HEK293 (cell line): ENCODE results near the gene CSF3R.

ENCODE experiments used
- GLI2 ChIP-seq: fragments of 450-650 bp; formaldehyde crosslinking; IDR thresholded peaks from 2 replicates; pipeline ENCODE4; 2017; ENCODE audit warnings: missing biosample characterization, missing genetic modification characterization, low read depth, borderline replicate concordance
- GLIS1 ChIP-seq: fragments of 450-650 bp; formaldehyde crosslinking; IDR thresholded peaks from 2 replicates; pipeline ENCODE4 v1.5.1; 2016; ENCODE audit warnings: missing biosample characterization, missing genetic modification characterization
- KLF16 ChIP-seq: fragments of 450-650 bp; formaldehyde crosslinking; IDR thresholded peaks from 2 replicates; pipeline ENCODE4 v1.5.1; 2017; ENCODE audit warnings: missing biosample characterization, missing genetic modification characterization
- KLF9 ChIP-seq: fragments of 450-650 bp; formaldehyde crosslinking; IDR thresholded peaks from 2 replicates; pipeline ENCODE4 v1.5.1; 2016; ENCODE audit warnings: missing biosample characterization, missing genetic modification characterization, low read depth
- MZF1 ChIP-seq: fragments of 450-650 bp; formaldehyde crosslinking; IDR thresholded peaks from 2 replicates; pipeline ENCODE4 v1.5.1; 2017; ENCODE audit warnings: missing biosample characterization, missing genetic modification characterization, borderline replicate concordance
- OVOL3 ChIP-seq: fragments of 450-650 bp; formaldehyde crosslinking; IDR thresholded peaks from 2 replicates; pipeline ENCODE4 v1.5.1; 2016; ENCODE audit warnings: missing biosample characterization, missing genetic modification characterization
- SCRT2 ChIP-seq: fragments of 450-650 bp; formaldehyde crosslinking; IDR thresholded peaks from 2 replicates; pipeline ENCODE4 v1.5.1; 2016; ENCODE audit warnings: missing biosample characterization, missing genetic modification characterization
- SETDB1 ChIP-seq: IDR thresholded peaks from one replicate; pipeline ENCODE4 v1.6.1; 2017; ENCODE audit warnings: mild to moderate bottlenecking, low read length, moderate library complexity, mixed read lengths; ENCODE audit not compliant: insufficient read length
- ZBTB48 ChIP-seq: fragments of 450-650 bp; formaldehyde crosslinking; IDR thresholded peaks from 2 replicates; pipeline ENCODE4 v1.5.1; 2016; ENCODE audit warnings: missing biosample characterization, missing genetic modification characterization
- ZNF19 ChIP-seq: fragments of 450-650 bp; formaldehyde crosslinking; IDR thresholded peaks from 2 replicates; pipeline ENCODE4; 2016; ENCODE audit warnings: missing biosample characterization, missing genetic modification characterization, low read depth
- ZNF2 ChIP-seq: fragments of 450-650 bp; formaldehyde crosslinking; IDR thresholded peaks from 2 replicates; pipeline ENCODE4 v1.5.1; 2016; ENCODE audit warnings: missing biosample characterization, missing genetic modification characterization
- ZNF214 ChIP-seq: fragments of 450-650 bp; formaldehyde crosslinking; IDR thresholded peaks from 2 replicates; pipeline ENCODE4 v1.5.1; 2017; ENCODE audit warnings: missing biosample characterization, mild to moderate bottlenecking, missing genetic modification characterization, borderline replicate concordance
- ZNF223 ChIP-seq: fragments of 450-650 bp; formaldehyde crosslinking; IDR thresholded peaks from 2 replicates; pipeline ENCODE4 v1.5.1; 2016; ENCODE audit warnings: missing biosample characterization, missing genetic modification characterization
- ZNF23 ChIP-seq: fragments of 450-650 bp; formaldehyde crosslinking; IDR thresholded peaks from 2 replicates; pipeline ENCODE4 v1.5.1; 2016; ENCODE audit warnings: missing biosample characterization, missing genetic modification characterization, borderline replicate concordance
- ZNF302 ChIP-seq: fragments of 450-650 bp; formaldehyde crosslinking; IDR thresholded peaks from 2 replicates; pipeline ENCODE4 v1.5.1; 2016; ENCODE audit warnings: missing biosample characterization, missing genetic modification characterization, low read depth
- ZNF341 ChIP-seq: fragments of 450-650 bp; formaldehyde crosslinking; IDR thresholded peaks from 2 replicates; pipeline ENCODE4; 2016; ENCODE audit warnings: low read depth, missing biosample characterization, missing genetic modification characterization
- ZNF768 ChIP-seq: fragments of 450-650 bp; formaldehyde crosslinking; IDR thresholded peaks from 2 replicates; pipeline ENCODE4 v1.5.1; 2018; ENCODE audit warnings: missing biosample characterization, mild to moderate bottlenecking, missing genetic modification characterization
- ZNF830 ChIP-seq: fragments of 450-650 bp; IDR thresholded peaks from 2 replicates; pipeline ENCODE4 v1.5.0; 2018; ENCODE audit warnings: missing biosample characterization, missing genetic modification characterization, low read depth, mild to moderate bottlenecking, moderate library complexity
- TF ChIP-seq, protein P1 (sequence below): fragments of 450-650 bp; formaldehyde crosslinking; IDR thresholded peaks from 2 replicates; pipeline ENCODE4 v1.5.1; 2016; ENCODE audit warnings: missing biosample characterization, missing genetic modification characterization
- TF ChIP-seq, protein P2 (sequence below): fragments of 450-650 bp; formaldehyde crosslinking; conservative IDR thresholded peaks from 2 replicates; pipeline ENCODE4 v1.5.1; 2016; ENCODE audit warnings: low read depth, missing biosample characterization, missing genetic modification characterization
- TF ChIP-seq, protein P3 (sequence below): fragments of 450-650 bp; formaldehyde crosslinking; IDR thresholded peaks from 2 replicates; pipeline ENCODE4 v1.5.1; 2016; ENCODE audit warnings: missing biosample characterization, missing genetic modification characterization
- TF ChIP-seq, protein P4 (sequence below): fragments of 450-650 bp; formaldehyde crosslinking; optimal IDR thresholded peaks from 2 replicates; pipeline ENCODE3; 2016; ENCODE audit warnings: missing biosample characterization, mild to moderate bottlenecking, missing genetic modification characterization
- TF ChIP-seq, protein P5 (sequence below): fragments of 450-650 bp; formaldehyde crosslinking; IDR thresholded peaks from 2 replicates; pipeline ENCODE4 v1.5.1; 2016; ENCODE audit warnings: missing biosample characterization, missing genetic modification characterization
- TF ChIP-seq, protein P6 (sequence below): fragments of 450-650 bp; formaldehyde crosslinking; IDR thresholded peaks from 2 replicates; pipeline ENCODE4 v1.5.1; 2017; ENCODE audit warnings: missing biosample characterization, mild to moderate bottlenecking, missing genetic modification characterization, moderate library complexity

CSF3R gene

DNA sequence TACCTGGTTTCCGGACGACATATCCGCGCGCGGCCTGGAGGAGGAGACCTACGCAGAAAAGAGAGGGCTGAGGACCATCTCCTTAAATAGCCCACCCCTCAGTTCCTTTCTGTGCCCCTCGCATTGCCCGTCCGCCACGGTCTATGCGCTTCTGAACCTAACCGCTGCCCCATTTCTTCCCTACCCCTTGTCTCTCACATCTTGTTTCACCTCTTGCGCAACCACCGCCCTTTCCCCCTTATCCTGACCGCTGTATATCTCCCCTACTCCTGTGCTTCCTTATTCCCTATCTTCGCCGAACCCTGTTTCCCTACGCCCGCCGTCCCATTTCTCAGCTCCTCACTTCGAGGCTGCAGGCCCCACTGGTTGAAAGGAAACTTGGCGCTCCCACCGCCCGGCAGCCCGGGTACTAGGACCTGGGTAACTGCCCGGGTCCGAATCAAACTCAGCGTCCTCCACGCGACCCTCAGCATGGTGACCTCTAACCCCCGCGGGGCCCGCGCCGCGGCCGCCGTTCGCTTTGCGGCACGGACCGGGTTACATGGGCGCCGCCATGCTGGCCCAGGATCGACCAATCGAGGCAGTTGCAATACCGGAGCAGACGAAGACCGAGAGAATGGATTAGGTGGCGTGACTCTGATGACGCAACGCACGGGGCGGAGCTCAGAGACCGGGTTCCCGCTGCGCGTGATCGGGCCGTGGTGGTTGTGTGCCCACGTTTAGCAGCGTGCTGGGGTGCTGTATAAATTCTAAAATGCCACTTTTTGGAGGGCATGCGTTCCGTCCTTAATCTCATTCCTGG lies 18.7 kb downstream of the CSF3R start, which contains the start of gene MRPS15 (continued):
- TF ChIP-seq KLF9 (tag by site-specific recombination) (peak; percentile 73), MZF1 (no peak; the same call in 1 of the 2 replicates), ZNF223 (tag by site-specific recombination) (no peak), ZNF302 (no peak), ZNF23 (tag by site-specific recombination) (no peak), ZNF214 (no peak), SETDB1 (no peak), ZNF341 (no peak), SCRT2 (tag by site-specific recombination) (peak; percentile 46; the same call in 1 of the 2 replicates), ZNF768 (no peak), GLIS1 (peak; percentile 59), ZNF2 (peak; percentile 89; the same call in 1 of the 2 replicates), KLF16 (tag by site-specific recombination) (peak; percentile 99), ZNF830 (no peak), ZBTB48 (tag by site-specific recombination) (peak; percentile 44; the same call in 1 of the 2 replicates), OVOL3 (0 out of 2 replicates have a peak, but pooled peaks have one; percentile 22), ZNF19 (no peak), GLI2 (tag by site-specific recombination) (no peak)
- TF ChIP-seq, protein P1, sequence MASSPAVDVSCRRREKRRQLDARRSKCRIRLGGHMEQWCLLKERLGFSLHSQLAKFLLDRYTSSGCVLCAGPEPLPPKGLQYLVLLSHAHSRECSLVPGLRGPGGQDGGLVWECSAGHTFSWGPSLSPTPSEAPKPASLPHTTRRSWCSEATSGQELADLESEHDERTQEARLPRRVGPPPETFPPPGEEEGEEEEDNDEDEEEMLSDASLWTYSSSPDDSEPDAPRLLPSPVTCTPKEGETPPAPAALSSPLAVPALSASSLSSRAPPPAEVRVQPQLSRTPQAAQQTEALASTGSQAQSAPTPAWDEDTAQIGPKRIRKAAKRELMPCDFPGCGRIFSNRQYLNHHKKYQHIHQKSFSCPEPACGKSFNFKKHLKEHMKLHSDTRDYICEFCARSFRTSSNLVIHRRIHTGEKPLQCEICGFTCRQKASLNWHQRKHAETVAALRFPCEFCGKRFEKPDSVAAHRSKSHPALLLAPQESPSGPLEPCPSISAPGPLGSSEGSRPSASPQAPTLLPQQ (tag by site-specific recombination) = peak; percentile 89
- TF ChIP-seq, protein P2, sequence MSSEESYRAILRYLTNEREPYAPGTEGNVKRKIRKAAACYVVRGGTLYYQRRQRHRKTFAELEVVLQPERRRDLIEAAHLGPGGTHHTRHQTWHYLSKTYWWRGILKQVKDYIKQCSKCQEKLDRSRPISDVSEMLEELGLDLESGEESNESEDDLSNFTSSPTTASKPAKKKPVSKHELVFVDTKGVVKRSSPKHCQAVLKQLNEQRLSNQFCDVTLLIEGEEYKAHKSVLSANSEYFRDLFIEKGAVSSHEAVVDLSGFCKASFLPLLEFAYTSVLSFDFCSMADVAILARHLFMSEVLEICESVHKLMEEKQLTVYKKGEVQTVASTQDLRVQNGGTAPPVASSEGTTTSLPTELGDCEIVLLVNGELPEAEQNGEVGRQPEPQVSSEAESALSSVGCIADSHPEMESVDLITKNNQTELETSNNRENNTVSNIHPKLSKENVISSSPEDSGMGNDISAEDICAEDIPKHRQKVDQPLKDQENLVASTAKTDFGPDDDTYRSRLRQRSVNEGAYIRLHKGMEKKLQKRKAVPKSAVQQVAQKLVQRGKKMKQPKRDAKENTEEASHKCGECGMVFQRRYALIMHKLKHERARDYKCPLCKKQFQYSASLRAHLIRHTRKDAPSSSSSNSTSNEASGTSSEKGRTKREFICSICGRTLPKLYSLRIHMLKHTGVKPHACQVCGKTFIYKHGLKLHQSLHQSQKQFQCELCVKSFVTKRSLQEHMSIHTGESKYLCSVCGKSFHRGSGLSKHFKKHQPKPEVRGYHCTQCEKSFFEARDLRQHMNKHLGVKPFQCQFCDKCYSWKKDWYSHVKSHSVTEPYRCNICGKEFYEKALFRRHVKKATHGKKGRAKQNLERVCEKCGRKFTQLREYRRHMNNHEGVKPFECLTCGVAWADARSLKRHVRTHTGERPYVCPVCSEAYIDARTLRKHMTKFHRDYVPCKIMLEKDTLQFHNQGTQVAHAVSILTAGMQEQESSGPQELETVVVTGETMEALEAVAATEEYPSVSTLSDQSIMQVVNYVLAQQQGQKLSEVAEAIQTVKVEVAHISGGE = peak; percentile 63
- TF ChIP-seq, protein P3, sequence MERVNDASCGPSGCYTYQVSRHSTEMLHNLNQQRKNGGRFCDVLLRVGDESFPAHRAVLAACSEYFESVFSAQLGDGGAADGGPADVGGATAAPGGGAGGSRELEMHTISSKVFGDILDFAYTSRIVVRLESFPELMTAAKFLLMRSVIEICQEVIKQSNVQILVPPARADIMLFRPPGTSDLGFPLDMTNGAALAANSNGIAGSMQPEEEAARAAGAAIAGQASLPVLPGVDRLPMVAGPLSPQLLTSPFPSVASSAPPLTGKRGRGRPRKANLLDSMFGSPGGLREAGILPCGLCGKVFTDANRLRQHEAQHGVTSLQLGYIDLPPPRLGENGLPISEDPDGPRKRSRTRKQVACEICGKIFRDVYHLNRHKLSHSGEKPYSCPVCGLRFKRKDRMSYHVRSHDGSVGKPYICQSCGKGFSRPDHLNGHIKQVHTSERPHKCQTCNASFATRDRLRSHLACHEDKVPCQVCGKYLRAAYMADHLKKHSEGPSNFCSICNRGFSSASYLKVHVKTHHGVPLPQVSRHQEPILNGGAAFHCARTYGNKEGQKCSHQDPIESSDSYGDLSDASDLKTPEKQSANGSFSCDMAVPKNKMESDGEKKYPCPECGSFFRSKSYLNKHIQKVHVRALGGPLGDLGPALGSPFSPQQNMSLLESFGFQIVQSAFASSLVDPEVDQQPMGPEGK (tag by site-specific recombination) = peak; percentile 94; the same call in 1 of the 2 replicates
- TF ChIP-seq, protein P4, sequence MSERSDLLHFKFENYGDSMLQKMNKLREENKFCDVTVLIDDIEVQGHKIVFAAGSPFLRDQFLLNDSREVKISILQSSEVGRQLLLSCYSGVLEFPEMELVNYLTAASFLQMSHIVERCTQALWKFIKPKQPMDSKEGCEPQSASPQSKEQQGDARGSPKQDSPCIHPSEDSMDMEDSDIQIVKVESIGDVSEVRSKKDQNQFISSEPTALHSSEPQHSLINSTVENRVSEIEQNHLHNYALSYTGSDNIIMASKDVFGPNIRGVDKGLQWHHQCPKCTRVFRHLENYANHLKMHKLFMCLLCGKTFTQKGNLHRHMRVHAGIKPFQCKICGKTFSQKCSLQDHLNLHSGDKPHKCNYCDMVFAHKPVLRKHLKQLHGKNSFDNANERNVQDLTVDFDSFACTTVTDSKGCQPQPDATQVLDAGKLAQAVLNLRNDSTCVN (tag by site-specific recombination) = peak; percentile 89
- TF ChIP-seq, protein P5, sequence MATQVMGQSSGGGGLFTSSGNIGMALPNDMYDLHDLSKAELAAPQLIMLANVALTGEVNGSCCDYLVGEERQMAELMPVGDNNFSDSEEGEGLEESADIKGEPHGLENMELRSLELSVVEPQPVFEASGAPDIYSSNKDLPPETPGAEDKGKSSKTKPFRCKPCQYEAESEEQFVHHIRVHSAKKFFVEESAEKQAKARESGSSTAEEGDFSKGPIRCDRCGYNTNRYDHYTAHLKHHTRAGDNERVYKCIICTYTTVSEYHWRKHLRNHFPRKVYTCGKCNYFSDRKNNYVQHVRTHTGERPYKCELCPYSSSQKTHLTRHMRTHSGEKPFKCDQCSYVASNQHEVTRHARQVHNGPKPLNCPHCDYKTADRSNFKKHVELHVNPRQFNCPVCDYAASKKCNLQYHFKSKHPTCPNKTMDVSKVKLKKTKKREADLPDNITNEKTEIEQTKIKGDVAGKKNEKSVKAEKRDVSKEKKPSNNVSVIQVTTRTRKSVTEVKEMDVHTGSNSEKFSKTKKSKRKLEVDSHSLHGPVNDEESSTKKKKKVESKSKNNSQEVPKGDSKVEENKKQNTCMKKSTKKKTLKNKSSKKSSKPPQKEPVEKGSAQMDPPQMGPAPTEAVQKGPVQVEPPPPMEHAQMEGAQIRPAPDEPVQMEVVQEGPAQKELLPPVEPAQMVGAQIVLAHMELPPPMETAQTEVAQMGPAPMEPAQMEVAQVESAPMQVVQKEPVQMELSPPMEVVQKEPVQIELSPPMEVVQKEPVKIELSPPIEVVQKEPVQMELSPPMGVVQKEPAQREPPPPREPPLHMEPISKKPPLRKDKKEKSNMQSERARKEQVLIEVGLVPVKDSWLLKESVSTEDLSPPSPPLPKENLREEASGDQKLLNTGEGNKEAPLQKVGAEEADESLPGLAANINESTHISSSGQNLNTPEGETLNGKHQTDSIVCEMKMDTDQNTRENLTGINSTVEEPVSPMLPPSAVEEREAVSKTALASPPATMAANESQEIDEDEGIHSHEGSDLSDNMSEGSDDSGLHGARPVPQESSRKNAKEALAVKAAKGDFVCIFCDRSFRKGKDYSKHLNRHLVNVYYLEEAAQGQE (tag by site-specific recombination) = peak; percentile 32; the same call in 1 of the 2 replicates
- TF ChIP-seq, protein P6, sequence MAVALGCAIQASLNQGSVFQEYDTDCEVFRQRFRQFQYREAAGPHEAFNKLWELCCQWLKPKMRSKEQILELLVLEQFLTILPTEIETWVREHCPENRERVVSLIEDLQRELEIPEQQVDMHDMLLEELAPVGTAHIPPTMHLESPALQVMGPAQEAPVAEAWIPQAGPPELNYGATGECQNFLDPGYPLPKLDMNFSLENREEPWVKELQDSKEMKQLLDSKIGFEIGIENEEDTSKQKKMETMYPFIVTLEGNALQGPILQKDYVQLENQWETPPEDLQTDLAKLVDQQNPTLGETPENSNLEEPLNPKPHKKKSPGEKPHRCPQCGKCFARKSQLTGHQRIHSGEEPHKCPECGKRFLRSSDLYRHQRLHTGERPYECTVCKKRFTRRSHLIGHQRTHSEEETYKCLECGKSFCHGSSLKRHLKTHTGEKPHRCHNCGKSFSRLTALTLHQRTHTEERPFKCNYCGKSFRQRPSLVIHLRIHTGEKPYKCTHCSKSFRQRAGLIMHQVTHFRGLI (tag by site-specific recombination) = 0 out of 2 replicates have a peak, but pooled peaks have one; percentile 17
